Measurements from ENCODE around the gene DNAJB6.

Gene DNAJB6

DNA sequence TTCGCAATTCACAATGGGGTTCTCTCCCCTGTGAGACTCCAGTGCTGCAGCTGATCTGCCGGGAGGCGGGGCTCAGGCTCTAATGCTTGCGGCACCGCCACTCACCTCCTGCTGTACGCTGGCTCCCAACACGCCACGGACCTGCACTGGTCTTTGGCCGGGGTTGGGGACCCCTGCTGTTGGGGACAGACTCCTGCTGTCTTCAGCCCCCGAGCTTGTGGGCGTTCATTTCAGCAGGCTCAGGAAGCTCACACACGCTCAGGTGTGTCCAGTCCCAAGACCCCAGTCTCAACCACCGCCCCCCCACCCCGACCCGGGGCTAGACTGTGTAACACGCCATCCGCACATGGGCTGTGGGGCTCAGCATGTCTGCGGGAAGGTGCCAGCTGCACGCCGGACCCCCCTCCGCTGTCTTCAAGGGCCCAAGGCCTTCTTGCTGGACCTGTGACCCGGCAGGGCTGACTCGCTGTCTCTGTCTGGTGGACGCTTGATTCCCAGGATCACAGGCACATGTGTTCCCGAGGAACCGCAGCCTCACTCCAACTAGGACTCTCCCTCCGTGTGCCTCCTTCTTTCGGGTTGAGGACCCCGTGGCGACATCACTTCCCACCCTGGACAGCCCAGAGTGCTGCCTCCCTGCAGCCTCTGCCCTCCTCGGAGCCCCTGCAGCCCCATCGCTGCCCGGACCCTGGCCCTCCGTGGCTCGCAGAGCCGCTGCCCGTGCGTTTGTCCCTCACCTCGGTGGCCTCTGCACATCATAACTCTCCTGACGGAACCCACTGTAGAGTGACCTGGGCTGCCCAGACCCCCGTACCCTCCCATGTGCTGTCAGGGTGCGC is 106.4 kb downstream of the DNAJB6 start:
- no peak overlapping the region for H3K4me3 ChIP-seq (ENCODE audit: control insufficient read depth in 1 of 7, extremely low read depth in 1 of 7, insufficient read depth in 4 of 7, low read depth in 2 of 7, low read length in 6 of 7)
- ChIA-PET CTCF (no interaction called here), POLR2A (no interaction called here)

DNA sequence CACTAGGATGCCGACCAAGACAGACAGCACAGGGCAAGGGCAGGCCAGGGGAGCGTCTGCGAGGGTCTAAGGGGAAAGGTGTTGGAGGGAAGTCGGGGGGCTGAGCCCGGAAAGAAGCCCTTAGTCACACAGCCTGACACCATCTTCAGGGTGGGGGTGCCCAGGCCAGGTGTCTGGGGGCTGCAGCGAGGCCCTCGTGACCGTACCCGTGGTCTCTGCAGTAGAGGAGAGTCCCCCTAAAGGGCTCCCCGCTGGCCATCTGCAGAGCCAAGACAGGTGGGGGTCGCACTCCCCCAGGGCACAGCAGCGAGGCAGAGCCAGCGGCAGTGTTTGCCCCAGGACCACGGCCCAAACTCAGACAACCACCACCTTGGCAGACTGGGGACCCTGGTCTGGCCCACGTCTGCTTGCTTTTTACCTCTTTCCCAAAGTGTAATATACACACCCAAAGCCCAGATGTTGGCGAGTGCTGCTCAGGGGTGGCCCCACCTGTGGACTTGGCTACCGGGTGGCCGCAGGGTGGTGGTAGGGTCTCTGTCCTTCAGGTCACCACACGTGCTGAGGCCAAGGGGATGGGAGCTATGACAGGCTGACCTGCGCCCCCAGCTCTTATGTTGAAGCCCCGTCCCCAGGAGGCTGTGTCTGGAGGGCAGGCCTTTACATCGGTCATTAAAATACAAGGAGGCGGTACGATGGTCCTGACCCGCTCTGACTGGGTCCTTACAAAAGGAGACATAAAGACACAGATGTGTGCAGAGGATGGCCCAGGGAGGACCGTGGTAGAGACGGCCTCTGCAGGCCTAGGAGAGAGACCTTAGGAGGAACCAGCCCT is 107.4 kb downstream of the DNAJB6 start:
- CTCF ChIA-PET = no interaction called here
- 95% methylated on average over 25 of the region's 27 CpGs for whole genome bisulfite sequencing (ENCODE audit: insufficient coverage)
- POLR2A ChIA-PET = no interaction called here

More for the DNA sequence above, 106.4 kb downstream of the DNAJB6 start:
- no peak for DNase-seq
- Histone ChIP-seq H3K27me3 (replicated peaks in 2 of 5; ENCODE audit: control insufficient read depth in 4 of 5, insufficient read depth in 5 of 5, low read length in 4 of 5) (peaks cover 0 to 2% (median 0%) of the 10 kb centered on the region in 5 experiments), H3K27ac (ENCODE audit: insufficient read depth in 1 of 2, low read depth in 1 of 2, low read length in 2 of 2, poor library complexity in 1 of 2, severe bottlenecking in 2 of 2) (no peak overlapping the region), H3K36me3 (ENCODE audit: control insufficient read depth in 4 of 4, insufficient read depth in 4 of 4, low read length in 3 of 4) (no peaks in the 10 kb centered on the region), H3K9me3 (ENCODE audit: control extremely low read depth in 1 of 5, control insufficient read depth in 4 of 5, insufficient read depth in 2 of 5, low read depth in 1 of 5, low read length in 4 of 5) (peaks cover 0 to 6% (median 0%) of the 10 kb centered on the region in 5 experiments), H3K4me1 (ENCODE audit: control extremely low read depth in 1 of 4, control insufficient read depth in 4 of 4, insufficient read depth in 4 of 4, low read length in 3 of 4) (no peaks in the 10 kb centered on the region)
- 91% methylated on average over 42 of the region's 42 CpGs for WGBS (ENCODE audit: insufficient coverage)

DNA sequence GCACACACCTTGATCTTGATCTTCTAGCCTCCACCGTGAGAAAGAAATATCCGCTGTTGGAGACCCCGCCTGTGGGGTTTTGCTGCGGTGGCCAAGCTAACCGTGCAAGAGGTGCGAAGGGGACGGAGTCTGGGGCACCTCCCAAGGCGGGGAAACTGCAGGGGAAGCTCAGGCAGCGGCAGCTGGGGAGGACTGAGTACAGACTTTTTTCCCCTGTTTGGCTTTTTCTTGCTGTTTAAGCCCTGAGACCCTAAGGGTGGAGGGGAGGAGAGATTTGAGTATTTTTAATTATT is 108.0 kb downstream of the DNAJB6 start:
- ChIA-PET CTCF (no interaction called here), POLR2A (no interaction called here)
- Histone ChIP-seq H3K27me3 (replicated peaks in 2 of 5; ENCODE audit: control insufficient read depth in 4 of 5, insufficient read depth in 5 of 5, low read length in 4 of 5) (peaks cover 0 to 2% (median 0%) of the 10 kb centered on the region in 5 experiments), H3K36me3 (ENCODE audit: control insufficient read depth in 4 of 4, insufficient read depth in 4 of 4, low read length in 3 of 4) (no peaks in the 10 kb centered on the region), H3K27ac (ENCODE audit: insufficient read depth in 1 of 2, low read depth in 1 of 2, low read length in 2 of 2, poor library complexity in 1 of 2, severe bottlenecking in 2 of 2) (no peak overlapping the region), H3K4me1 (ENCODE audit: control extremely low read depth in 1 of 4, control insufficient read depth in 4 of 4, insufficient read depth in 4 of 4, low read length in 3 of 4) (no peaks in the 10 kb centered on the region), H3K9me3 (ENCODE audit: control extremely low read depth in 1 of 5, control insufficient read depth in 4 of 5, insufficient read depth in 2 of 5, low read depth in 1 of 5, low read length in 4 of 5) (peaks cover 0 to 6% (median 0%) of the 10 kb centered on the region in 5 experiments), H3K4me3 (ENCODE audit: control insufficient read depth in 1 of 7, extremely low read depth in 1 of 7, insufficient read depth in 4 of 7, low read depth in 2 of 7, low read length in 6 of 7) (no peak overlapping the region)
- 92% methylated on average over 8 of the region's 9 CpGs for WGBS (ENCODE audit: insufficient coverage)
- DNase-seq = no peak

More for the DNA sequence above, 107.4 kb downstream of the DNAJB6 start:
- no peak overlapping the region for H3K4me3 ChIP-seq (ENCODE audit: control insufficient read depth in 1 of 7, extremely low read depth in 1 of 7, insufficient read depth in 4 of 7, low read depth in 2 of 7, low read length in 6 of 7)
- H3K36me3 ChIP-seq (ENCODE audit: control insufficient read depth in 4 of 4, insufficient read depth in 4 of 4, low read length in 3 of 4) = no peaks in the 10 kb centered on the region
- peaks cover 0 to 6% (median 0%) of the 10 kb centered on the region in 5 experiments for H3K9me3 ChIP-seq (ENCODE audit: control extremely low read depth in 1 of 5, control insufficient read depth in 4 of 5, insufficient read depth in 2 of 5, low read depth in 1 of 5, low read length in 4 of 5)
- H3K27me3 ChIP-seq (replicated peaks in 2 of 5; ENCODE audit: control insufficient read depth in 4 of 5, insufficient read depth in 5 of 5, low read length in 4 of 5) = peaks cover 0 to 2% (median 0%) of the 10 kb centered on the region in 5 experiments
- no peak overlapping the region for H3K27ac ChIP-seq (ENCODE audit: insufficient read depth in 1 of 2, low read depth in 1 of 2, low read length in 2 of 2, poor library complexity in 1 of 2, severe bottlenecking in 2 of 2)
- DNase-seq = no peak
- no peaks in the 10 kb centered on the region for H3K4me1 ChIP-seq (ENCODE audit: control extremely low read depth in 1 of 4, control insufficient read depth in 4 of 4, insufficient read depth in 4 of 4, low read length in 3 of 4)

DNA sequence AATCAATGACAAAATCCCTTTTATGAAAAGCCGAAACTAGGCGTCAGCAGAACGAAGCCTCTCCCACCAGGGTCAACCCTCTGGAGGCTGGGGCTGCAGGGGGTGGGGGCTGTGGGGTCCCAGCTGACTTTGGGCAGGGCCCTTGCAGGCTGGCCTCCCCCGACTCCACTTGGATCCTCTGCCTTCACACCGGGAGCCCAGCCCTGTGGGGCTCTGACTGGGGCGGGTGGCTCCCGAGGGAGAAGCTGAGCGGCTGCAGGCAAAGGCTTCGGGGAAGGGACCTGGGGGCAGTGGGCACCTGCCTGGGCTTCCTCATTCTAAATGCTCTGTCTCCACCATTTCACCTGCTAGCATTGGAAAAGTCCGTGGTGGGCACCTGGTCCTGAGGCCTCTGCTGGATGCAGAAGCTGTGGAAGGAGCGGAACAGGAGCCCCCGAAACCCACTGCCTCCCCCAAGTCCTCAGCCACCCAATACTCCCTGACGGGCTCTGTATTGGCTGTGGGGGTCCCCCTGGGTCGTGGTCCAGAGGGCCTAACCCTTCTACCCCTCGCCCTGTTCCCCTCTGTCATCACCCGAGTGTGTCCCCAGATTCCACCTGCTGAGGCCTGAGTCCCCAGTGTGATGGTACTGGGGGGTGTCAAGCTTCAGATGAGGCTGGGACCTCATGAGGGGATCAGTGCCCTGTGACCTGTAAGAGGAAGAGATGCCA is 108.6 kb downstream of the DNAJB6 start:
- Histone ChIP-seq H3K27ac (ENCODE audit: insufficient read depth in 1 of 2, low read depth in 1 of 2, low read length in 2 of 2, poor library complexity in 1 of 2, severe bottlenecking in 2 of 2) (no peak overlapping the region), H3K4me1 (ENCODE audit: control extremely low read depth in 1 of 4, control insufficient read depth in 4 of 4, insufficient read depth in 4 of 4, low read length in 3 of 4) (no peaks in the 10 kb centered on the region), H3K4me3 (ENCODE audit: control insufficient read depth in 1 of 7, extremely low read depth in 1 of 7, insufficient read depth in 4 of 7, low read depth in 2 of 7, low read length in 6 of 7) (no peak overlapping the region), H3K36me3 (ENCODE audit: control insufficient read depth in 4 of 4, insufficient read depth in 4 of 4, low read length in 3 of 4) (no peaks in the 10 kb centered on the region), H3K9me3 (ENCODE audit: control extremely low read depth in 1 of 5, control insufficient read depth in 4 of 5, insufficient read depth in 2 of 5, low read depth in 1 of 5, low read length in 4 of 5) (peaks cover 0 to 6% (median 0%) of the 10 kb centered on the region in 5 experiments), H3K27me3 (replicated peaks in 2 of 5; ENCODE audit: control insufficient read depth in 4 of 5, insufficient read depth in 5 of 5, low read length in 4 of 5) (peaks cover 0 to 2% (median 0%) of the 10 kb centered on the region in 5 experiments)
- DNase-seq = no peak
- WGBS (ENCODE audit: insufficient coverage) = 92% methylated on average over 9 of the region's 16 CpGs
- POLR2A ChIA-PET = no interaction called here
- CTCF ChIA-PET = no interaction called here

DNA sequence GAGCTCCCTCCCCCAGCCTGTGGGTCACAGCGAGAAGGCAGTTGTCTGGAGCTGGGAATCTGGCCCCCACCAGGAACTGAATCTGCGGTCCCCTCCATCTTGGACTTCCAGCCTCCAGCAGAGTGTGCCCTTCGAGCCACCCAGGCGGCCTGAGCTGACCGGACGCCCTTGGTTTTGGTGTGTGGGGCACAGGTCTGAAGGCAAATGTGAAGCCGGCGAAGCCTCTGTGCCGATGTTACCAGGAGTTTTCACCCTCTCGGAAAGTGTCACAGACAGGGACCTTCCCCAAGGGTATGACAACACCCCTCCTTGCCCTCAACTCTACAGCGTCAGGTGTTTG is 109.1 kb downstream of the DNAJB6 start:
- CTCF ChIA-PET = interaction anchor here (0.9 kb wide), 1 partner anchor 44 kb away, joined by 3 read pairs; no protein-coding TSS in a partner anchor
- no peaks in the 10 kb centered on the region for H3K36me3 ChIP-seq (ENCODE audit: control insufficient read depth in 4 of 4, insufficient read depth in 4 of 4, low read length in 3 of 4)
- POLR2A ChIA-PET = no interaction called here

DNA sequence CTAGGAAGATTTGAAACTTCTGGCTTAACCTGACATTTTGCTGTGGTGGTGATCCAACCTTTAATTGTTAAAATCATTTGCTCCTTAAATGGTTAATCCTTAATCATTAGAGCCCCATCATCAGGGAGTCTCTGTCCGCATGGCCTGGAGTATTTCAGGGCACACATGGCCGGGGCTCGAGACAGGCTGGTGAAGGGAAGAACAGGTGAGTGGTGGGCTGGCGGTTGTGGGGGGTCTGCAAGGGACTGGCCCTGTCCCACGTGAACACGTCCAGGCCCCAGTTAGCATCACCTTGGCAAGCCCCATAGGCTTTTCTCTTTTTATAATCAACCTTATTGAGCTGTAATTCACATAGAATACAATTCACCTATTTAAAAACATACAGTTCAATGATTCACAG is 109.5 kb downstream of the DNAJB6 start:
- 100% methylated on average over 2 of the region's 6 CpGs for WGBS (ENCODE audit: insufficient coverage)

More for the DNA sequence above, 109.1 kb downstream of the DNAJB6 start:
- no peak for DNase-seq
- Histone ChIP-seq H3K4me3 (ENCODE audit: control insufficient read depth in 1 of 7, extremely low read depth in 1 of 7, insufficient read depth in 4 of 7, low read depth in 2 of 7, low read length in 6 of 7) (no peak overlapping the region), H3K4me1 (ENCODE audit: control extremely low read depth in 1 of 4, control insufficient read depth in 4 of 4, insufficient read depth in 4 of 4, low read length in 3 of 4) (no peaks in the 10 kb centered on the region), H3K27ac (ENCODE audit: insufficient read depth in 1 of 2, low read depth in 1 of 2, low read length in 2 of 2, poor library complexity in 1 of 2, severe bottlenecking in 2 of 2) (no peak overlapping the region), H3K9me3 (ENCODE audit: control extremely low read depth in 1 of 5, control insufficient read depth in 4 of 5, insufficient read depth in 2 of 5, low read depth in 1 of 5, low read length in 4 of 5) (peaks cover 0 to 6% (median 0%) of the 10 kb centered on the region in 5 experiments), H3K27me3 (replicated peaks in 2 of 5; ENCODE audit: control insufficient read depth in 4 of 5, insufficient read depth in 5 of 5, low read length in 4 of 5) (peaks cover 0 to 2% (median 0%) of the 10 kb centered on the region in 5 experiments)
- WGBS (ENCODE audit: insufficient coverage) = 95% methylated on average over 8 of the region's 11 CpGs

More for the DNA sequence above, 109.5 kb downstream of the DNAJB6 start:
- no peak for DNase-seq
- Histone ChIP-seq H3K27ac (ENCODE audit: insufficient read depth in 1 of 2, low read depth in 1 of 2, low read length in 2 of 2, poor library complexity in 1 of 2, severe bottlenecking in 2 of 2) (no peak overlapping the region), H3K4me1 (ENCODE audit: control extremely low read depth in 1 of 4, control insufficient read depth in 4 of 4, insufficient read depth in 4 of 4, low read length in 3 of 4) (no peaks in the 10 kb centered on the region), H3K36me3 (ENCODE audit: control insufficient read depth in 4 of 4, insufficient read depth in 4 of 4, low read length in 3 of 4) (no peaks in the 10 kb centered on the region), H3K4me3 (ENCODE audit: control insufficient read depth in 1 of 7, extremely low read depth in 1 of 7, insufficient read depth in 4 of 7, low read depth in 2 of 7, low read length in 6 of 7) (no peak overlapping the region), H3K27me3 (replicated peaks in 2 of 5; ENCODE audit: control insufficient read depth in 4 of 5, insufficient read depth in 5 of 5, low read length in 4 of 5) (peaks cover 0 to 2% (median 0%) of the 10 kb centered on the region in 5 experiments), H3K9me3 (ENCODE audit: control extremely low read depth in 1 of 5, control insufficient read depth in 4 of 5, insufficient read depth in 2 of 5, low read depth in 1 of 5, low read length in 4 of 5) (peaks cover 0 to 6% (median 0%) of the 10 kb centered on the region in 5 experiments)
- ChIA-PET POLR2A (no interaction called here), CTCF (interaction anchor here (0.9 kb wide), 1 partner anchor 44 kb away, joined by 3 read pairs; no protein-coding TSS in a partner anchor)

Data from common myeloid progenitor, CD34-positive (primary cell).